Osteocyte (in vitro differentiated cells): ENCODE data around the gene WNT9B. TPM values are rescaled to one million over a fixed set of nuclear protein-coding genes. Genes with fewer than 3 reads are reported as not detected.

Experiments
- DNase-seq: peaks from one replicate; pipeline ENCODE4 v3.0.0; 2021; ENCODE audit warnings: mixed read lengths; ENCODE audit not compliant: unreplicated experiment; ENCODE audit errors: extremely low spot score
- H3K27ac Mint-ChIP-seq: one replicate; pipeline ENCODE4 v1.8.0; 2021; ENCODE audit warnings: mild to moderate bottlenecking, mixed read lengths; ENCODE audit not compliant: unreplicated experiment
- H3K27me3 Mint-ChIP-seq: one replicate; pipeline ENCODE4 v1.8.0; 2021; ENCODE audit warnings: mixed read lengths; ENCODE audit not compliant: unreplicated experiment
- H3K36me3 Mint-ChIP-seq: one replicate; pipeline ENCODE4 v1.8.0; 2021; ENCODE audit warnings: mixed read lengths; ENCODE audit not compliant: unreplicated experiment
- H3K4me1 Mint-ChIP-seq: one replicate; pipeline ENCODE4 v1.8.0; 2021; ENCODE audit warnings: mixed read lengths; ENCODE audit not compliant: unreplicated experiment
- H3K4me3 Mint-ChIP-seq: one replicate; pipeline ENCODE4 v1.8.0; 2021; ENCODE audit warnings: mild to moderate bottlenecking, moderate library complexity, mixed read lengths; ENCODE audit not compliant: unreplicated experiment
- H3K9me3 Mint-ChIP-seq: one replicate; pipeline ENCODE4 v1.8.0; 2021; ENCODE audit warnings: mixed read lengths; ENCODE audit not compliant: unreplicated experiment
- total RNA-seq: library from RNA; stranded (reverse); gene quantifications from 2 replicates; pipeline ENCODE4 v1.2.1, GENCODE V29; 2021
- TF ChIP-seq, protein P1 (sequence below): fragments of 200-600 bp; sonication (generic); IDR thresholded peaks from 2 replicates; pipeline ENCODE4 v1.5.0; 2021; ENCODE audit warnings: antibody characterized with exemption, mild to moderate bottlenecking, moderate library complexity

Gene WNT9B
- total RNA-seq, 1 donor from 2014 or later = not detected

DNA sequence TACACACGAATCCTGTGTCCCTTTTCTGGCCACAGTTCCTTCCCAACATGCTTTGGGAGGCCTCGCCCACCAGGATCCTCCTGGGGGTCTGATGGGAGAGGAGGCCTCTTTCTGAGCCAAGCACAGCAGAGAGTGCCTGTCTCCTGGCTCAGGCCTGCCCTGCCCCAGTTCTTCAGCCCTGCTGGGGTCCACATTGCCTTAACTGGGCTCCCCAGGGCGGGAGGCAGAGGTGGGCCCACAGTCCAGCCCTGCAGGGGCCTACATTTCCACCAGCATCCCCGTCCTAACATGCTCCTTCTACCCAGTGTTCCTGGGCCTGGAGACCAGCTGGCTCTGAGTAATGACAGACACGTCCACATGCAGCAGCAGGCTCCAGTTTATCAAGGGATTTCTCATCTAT, 29.6 kb downstream of the WNT9B start:
- Mint-ChIP-seq H3K4me3 (no peak overlapping the region), H3K36me3 (no peaks in the 10 kb centered on the region), H3K9me3 (no peaks in the 10 kb centered on the region), H3K4me1 (no peaks in the 10 kb centered on the region), H3K27ac (no peak overlapping the region), H3K27me3 (peaks cover 8% of the 10 kb centered on the region)
- no peak for DNase-seq
- TF ChIP-seq, protein P1, sequence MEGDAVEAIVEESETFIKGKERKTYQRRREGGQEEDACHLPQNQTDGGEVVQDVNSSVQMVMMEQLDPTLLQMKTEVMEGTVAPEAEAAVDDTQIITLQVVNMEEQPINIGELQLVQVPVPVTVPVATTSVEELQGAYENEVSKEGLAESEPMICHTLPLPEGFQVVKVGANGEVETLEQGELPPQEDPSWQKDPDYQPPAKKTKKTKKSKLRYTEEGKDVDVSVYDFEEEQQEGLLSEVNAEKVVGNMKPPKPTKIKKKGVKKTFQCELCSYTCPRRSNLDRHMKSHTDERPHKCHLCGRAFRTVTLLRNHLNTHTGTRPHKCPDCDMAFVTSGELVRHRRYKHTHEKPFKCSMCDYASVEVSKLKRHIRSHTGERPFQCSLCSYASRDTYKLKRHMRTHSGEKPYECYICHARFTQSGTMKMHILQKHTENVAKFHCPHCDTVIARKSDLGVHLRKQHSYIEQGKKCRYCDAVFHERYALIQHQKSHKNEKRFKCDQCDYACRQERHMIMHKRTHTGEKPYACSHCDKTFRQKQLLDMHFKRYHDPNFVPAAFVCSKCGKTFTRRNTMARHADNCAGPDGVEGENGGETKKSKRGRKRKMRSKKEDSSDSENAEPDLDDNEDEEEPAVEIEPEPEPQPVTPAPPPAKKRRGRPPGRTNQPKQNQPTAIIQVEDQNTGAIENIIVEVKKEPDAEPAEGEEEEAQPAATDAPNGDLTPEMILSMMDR = no peak

DNA sequence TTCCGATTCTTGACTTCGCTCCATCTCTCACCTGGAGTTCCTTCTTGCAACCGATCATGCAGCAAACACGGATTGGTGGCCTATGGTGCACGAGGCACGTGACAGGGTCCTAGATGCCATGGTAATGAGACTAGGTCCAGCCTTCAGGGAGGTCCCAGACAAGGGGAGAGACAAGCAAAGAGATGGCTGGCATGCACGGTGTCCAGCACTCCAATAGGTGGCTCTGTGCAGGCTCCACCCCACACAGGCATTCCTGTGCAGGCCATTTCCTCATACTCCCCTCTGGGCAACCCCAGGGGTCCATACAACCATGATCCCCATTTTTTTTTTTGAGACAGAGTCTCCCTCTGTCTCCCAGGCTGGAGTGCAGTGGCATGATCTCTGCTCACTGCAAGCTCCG, 31.3 kb downstream of the WNT9B start:
- Mint-ChIP-seq H3K36me3 (no peaks in the 10 kb centered on the region), H3K27me3 (peaks cover 22% of the 10 kb centered on the region), H3K27ac (no peak overlapping the region), H3K9me3 (no peaks in the 10 kb centered on the region), H3K4me1 (no peaks in the 10 kb centered on the region), H3K4me3 (no peak overlapping the region)
- TF ChIP-seq, protein P1 = no peak
- DNase-seq = no peak

DNA sequence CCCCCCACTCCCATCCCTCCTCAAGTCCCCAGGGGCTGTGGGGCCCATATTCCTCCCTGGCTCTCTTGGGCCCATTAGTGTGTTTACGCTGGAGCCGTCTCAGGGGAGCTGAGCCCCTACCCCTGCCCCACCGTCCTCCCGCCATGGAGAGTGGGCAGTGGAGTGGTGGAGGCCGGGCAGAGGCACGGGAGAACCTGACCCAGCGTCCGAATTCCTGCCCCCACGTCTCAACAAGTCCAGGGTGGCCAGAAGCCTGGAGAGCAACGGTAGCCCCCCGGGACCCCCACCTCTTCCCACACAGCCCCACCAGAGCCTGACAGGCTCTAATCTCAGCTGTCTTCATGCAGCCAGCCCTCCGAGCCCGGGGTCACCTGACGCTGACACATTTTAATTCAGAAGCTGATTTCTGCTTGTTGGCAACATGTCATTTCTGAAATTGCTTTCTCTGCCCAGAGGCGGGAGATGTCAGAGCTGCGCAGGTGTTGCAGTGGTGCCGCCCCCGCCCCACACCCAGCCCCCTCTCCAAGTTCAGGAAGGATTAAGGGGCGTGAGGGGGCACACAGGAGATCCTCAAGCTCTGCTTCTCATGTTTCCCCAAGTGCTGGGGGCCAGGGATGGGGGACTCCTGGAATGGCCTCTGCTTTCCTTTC, 32.6 kb downstream of the WNT9B start:
- no peak overlapping the region for H3K4me3 Mint-ChIP-seq
- H3K4me1 Mint-ChIP-seq = no peaks in the 10 kb centered on the region
- H3K36me3 Mint-ChIP-seq = no peaks in the 10 kb centered on the region
- TF ChIP-seq, protein P1 = no peak
- peaks cover 33% of the 10 kb centered on the region for H3K27me3 Mint-ChIP-seq
- no peak overlapping the region for H3K27ac Mint-ChIP-seq
- no peaks in the 10 kb centered on the region for H3K9me3 Mint-ChIP-seq
- no peak for DNase-seq

DNA sequence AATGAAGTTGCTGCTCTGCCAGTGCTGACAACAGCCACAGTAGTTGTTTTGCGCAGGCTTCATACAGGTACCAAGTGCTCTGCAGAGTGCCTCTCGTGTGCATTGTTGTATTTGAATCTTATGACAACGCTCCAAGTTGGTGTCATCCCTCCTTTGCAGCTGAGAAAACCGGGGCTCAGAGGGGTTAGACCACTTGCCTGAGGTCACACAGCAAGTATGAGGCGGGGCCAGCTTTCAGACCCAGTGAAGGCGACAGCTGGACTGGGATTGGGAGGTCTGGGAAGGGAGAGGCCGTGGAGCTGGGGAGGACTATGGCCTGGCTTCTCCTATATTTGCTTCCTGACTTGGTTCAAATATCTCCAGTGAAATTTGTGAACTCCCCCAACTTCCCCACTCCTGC, 33.2 kb downstream of the WNT9B start:
- H3K27ac Mint-ChIP-seq = no peak overlapping the region
- no peaks in the 10 kb centered on the region for H3K4me1 Mint-ChIP-seq
- no peaks in the 10 kb centered on the region for H3K36me3 Mint-ChIP-seq
- TF ChIP-seq, protein P1 = no peak
- H3K9me3 Mint-ChIP-seq = no peaks in the 10 kb centered on the region
- no peak overlapping the region for H3K4me3 Mint-ChIP-seq
- DNase-seq = no peak
- peaks cover 37% of the 10 kb centered on the region for H3K27me3 Mint-ChIP-seq

DNA sequence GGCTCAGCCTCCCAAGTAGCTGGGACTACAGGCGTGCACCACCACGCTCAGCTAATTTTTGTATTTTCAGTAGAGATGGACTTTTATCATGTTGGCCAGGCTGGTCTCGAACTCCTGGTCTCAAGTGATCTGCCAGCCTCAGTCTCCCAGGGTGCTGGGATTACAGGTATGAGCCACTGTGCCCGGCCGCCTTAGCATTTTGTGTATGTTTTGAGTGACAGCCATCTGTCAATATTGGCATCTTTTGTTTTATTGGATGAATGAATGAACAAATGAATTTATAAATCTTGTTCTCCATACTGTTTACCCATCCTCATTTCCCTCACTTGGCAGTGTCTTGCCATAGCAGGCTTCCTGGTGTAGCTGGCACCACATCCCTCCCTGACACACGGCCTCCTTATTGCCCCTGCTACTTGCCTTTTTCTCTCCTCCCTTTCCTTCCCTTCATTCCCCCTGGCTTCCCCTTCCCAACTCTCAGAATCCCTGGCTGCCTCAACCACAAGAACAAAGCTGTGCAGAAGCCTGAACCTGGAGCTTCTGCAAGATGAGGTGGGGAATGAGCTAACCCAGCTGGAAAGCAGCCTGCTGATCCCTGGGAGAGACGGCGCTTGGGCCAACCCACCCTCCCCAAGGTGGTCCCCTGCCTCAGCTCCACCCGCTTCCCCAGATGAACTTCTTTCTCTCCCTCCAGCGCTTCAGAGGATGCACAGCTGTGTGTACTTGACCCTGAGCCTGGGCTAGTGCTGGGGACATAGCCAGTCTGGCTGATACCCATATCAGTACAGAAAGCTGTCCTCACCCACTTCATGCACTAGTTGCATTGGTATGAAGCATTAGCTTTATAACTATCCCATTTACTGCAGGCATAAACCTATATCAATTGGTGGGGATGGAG, 34.3 kb downstream of the WNT9B start:
- Mint-ChIP-seq H3K9me3 (no peaks in the 10 kb centered on the region), H3K27ac (no peak overlapping the region), H3K36me3 (no peaks in the 10 kb centered on the region), H3K4me1 (peaks cover 3% of the 10 kb centered on the region), H3K4me3 (no peak overlapping the region), H3K27me3 (peaks cover 43% of the 10 kb centered on the region)
- no peak for DNase-seq
- TF ChIP-seq, protein P1 = no peak
